NCI-H748 (cell line): ENCODE results near the gene PSMD12.
"Not testable (repeated sequence)": the region's sequence is repeated elsewhere in the genome, so short reads cannot be mapped to it uniquely, and the experiment has no call there.

Experiments used
- DNase-seq: peaks from one replicate; lab custom pipeline; 2025; ENCODE audit not compliant: unreplicated experiment; lab: John Stamatoyannopoulos, UW

The PSMD12 gene

DNA sequence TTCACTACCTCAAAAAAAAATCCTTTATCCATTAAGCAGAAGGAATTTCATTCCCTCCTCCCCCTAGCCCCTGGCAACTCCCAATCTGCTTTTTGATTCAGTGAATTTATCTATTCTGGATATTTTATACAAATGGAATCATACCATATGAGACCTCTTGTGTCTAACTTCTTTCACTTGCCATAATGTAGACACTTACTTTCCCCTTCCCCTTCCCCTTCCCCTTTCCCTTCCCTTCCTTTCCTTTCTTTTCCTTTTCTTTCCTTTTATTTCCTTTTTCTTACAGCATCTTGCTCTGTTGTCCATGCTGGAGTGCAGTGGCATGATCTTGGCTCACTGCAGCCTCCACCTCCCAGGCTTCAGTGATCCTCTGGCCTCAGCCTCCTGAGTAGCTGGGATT, 50.5 kb downstream of the PSMD12 start:
- no peak for DNase-seq

GRCh38 chr17:67312265-67312664, 54.1 kb downstream of the PSMD12 start:
- DNase-seq: no peak

GRCh38 chr17:67311575-67311974, 54.8 kb downstream of the PSMD12 start:
- no peak for DNase-seq

DNA sequence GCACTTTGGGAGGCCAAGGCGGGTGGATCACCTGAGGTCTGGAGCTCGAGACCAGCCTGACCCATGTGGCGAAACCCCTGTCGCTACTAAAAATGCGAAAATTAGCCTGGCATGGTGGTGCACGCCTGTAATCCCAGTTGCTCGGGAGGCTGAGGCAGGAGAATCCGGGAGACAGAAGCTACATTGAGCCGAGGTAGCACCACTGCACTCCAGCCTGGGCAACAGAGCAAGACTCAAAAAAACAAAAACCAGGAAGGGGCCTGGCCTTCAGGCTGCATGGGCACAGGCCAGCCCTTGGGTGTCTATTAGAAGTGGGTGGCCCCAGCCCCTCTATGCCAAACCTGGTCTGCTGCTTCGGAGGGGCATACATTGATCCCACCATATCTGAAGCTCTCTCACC, 56.0 kb downstream of the PSMD12 start:
- DNase-seq: no peak

DNA sequence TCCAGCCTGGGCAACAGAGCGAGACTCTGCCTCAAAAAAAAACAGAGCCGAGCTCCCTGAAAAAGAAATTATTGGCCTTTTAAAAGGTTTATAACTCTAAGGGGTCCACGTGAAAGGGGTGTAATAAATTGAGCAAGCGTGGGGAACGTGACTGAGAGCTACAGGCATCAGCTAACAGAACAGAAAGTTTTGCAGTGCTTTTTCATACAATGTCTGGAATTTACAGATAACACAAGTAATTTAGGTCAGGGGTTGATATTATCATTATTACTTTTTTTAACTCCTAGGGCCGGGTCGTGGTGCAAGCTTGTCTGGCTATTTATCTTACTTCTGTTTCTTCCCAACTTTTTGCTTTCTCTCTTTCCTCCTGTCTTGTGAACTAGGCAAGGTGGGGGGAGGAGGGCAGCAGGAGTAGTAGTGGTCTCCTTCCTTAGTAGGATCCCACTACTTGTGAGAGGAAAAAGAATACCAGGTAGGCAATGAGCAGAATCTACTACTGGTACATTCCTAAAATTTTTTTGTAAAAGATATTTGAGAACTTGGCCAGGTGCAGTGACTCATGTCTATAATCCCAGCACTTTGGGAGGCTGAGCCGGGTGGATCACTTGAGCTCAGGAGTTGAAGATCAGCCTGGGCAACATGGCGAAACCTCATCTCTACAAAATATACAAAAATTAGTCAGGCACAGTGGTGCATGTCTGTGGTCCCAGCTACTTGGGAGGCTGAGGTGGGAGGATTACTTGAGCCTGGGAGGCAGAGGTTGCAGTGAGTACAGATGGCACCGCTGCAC, 60.7 kb downstream of the PSMD12 start:
- DNase-seq: not testable (repeated sequence)

GRCh38 chr17:67297454-67297960, 68.9 kb downstream of the PSMD12 start:
- DNase-seq: no peak

GRCh38 chr17:67294451-67295199, 71.8 kb downstream of the PSMD12 start:
- DNase-seq: no peak

- DNase-seq: peak; percentile 18
Observed at GRCh38 chr17:67293251-67294203, 72.8 kb downstream of the PSMD12 start.

- no peak for DNase-seq
Observed at GRCh38 chr17:67290711-67291291, 75.6 kb downstream of the PSMD12 start.

GRCh38 chr17:67290244-67290643, 76.1 kb downstream of the PSMD12 start:
- no peak for DNase-seq

- no peak for DNase-seq
Observed at GRCh38 chr17:67289181-67289876, 77.0 kb downstream of the PSMD12 start.
